ENCODE results near the gene MKLN1.

DNA sequence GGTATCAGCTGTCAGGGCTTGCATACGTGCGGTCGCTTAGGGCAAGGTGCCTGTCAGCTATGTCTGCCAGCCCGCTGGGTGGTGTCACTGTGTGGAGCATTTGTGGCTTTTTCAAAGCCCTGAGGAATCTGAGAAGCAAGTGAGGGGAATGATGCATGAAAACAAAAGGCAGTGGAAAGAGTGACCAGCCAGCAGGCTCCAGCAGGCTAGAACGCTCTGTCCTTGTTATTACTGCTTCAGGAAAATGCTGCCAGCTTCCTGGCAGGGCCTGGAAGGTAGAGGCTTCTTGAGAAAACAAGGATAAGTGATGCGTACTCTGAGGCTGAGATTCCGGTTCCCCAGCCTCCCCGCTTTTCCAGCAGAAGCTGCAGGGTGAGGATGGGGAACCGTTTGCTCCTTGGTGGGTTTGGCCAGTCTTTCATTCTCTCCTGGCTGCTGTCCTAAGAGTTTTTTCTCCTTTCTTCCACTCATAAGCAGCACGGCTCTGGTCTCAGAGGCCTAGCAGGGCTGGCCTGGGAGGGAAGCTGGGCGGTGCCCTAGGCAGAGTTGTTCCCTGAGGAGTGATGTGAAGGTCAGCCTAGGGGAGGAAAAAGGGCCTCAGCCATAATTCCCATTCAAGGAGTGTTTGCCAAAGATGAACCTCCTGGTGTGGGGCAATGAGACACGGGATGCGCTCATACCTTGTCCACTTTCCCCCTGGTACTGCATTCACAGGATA, 42.8 kb upstream of the MKLN1 start:
- no peak for TF ChIP-seq SMC3 (IDR thresholded peaks at IDR 0.05; ENCODE audit: low read depth, low read length)
- TF ChIP-seq, protein P1, sequence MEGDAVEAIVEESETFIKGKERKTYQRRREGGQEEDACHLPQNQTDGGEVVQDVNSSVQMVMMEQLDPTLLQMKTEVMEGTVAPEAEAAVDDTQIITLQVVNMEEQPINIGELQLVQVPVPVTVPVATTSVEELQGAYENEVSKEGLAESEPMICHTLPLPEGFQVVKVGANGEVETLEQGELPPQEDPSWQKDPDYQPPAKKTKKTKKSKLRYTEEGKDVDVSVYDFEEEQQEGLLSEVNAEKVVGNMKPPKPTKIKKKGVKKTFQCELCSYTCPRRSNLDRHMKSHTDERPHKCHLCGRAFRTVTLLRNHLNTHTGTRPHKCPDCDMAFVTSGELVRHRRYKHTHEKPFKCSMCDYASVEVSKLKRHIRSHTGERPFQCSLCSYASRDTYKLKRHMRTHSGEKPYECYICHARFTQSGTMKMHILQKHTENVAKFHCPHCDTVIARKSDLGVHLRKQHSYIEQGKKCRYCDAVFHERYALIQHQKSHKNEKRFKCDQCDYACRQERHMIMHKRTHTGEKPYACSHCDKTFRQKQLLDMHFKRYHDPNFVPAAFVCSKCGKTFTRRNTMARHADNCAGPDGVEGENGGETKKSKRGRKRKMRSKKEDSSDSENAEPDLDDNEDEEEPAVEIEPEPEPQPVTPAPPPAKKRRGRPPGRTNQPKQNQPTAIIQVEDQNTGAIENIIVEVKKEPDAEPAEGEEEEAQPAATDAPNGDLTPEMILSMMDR (conservative IDR thresholded peaks at IDR 0.05; ENCODE audit: low read depth, low read length) = no peak
- no peak for TF ChIP-seq MXI1 (IDR thresholded peaks at IDR 0.05; ENCODE audit: borderline replicate concordance, low read depth, low read length)
- TF ChIP-seq POLR2A (IDR thresholded peaks at IDR 0.05; ENCODE audit: low read depth, low read length) = no peak
- TF ChIP-seq CEBPB (IDR thresholded peaks at IDR 0.05; ENCODE audit: low read depth, low read length) = no peak
- no peak for TF ChIP-seq RAD21 (IDR thresholded peaks at IDR 0.05; ENCODE audit: low read length)
- TF ChIP-seq, protein P2, sequence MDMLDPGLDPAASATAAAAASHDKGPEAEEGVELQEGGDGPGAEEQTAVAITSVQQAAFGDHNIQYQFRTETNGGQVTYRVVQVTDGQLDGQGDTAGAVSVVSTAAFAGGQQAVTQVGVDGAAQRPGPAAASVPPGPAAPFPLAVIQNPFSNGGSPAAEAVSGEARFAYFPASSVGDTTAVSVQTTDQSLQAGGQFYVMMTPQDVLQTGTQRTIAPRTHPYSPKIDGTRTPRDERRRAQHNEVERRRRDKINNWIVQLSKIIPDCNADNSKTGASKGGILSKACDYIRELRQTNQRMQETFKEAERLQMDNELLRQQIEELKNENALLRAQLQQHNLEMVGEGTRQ (IDR thresholded peaks at IDR 0.05; ENCODE audit: low read depth, low read length) = no peak
- no peak for TF ChIP-seq MAFK (IDR thresholded peaks at IDR 0.05; ENCODE audit: low read depth, low read length)
- TF ChIP-seq BHLHE40 (IDR thresholded peaks at IDR 0.05; ENCODE audit: low read depth, low read length) = no peak
- no peak for TF ChIP-seq MAZ (IDR thresholded peaks at IDR 0.05; ENCODE audit: borderline replicate concordance, low read depth, low read length)
- no peak for TF ChIP-seq FOS (IDR thresholded peaks at IDR 0.05; ENCODE audit: low read depth, low read length)
